NT2/D1 (cell line): ENCODE data around the gene SINHCAF.
"Not testable (repeated sequence)": the region's sequence is repeated elsewhere in the genome, so short reads cannot be mapped to it uniquely, and the experiment has no call there.

Source experiments
- DNase-seq: peaks from one replicate; pipeline ENCODE4 v3.0.0-alpha.2; 2011; ENCODE audit warnings: low read depth, low spot score
- H3K27me3 ChIP-seq: 2 replicates; pipeline ENCODE4 v1.6.0; 2011; ENCODE audit warnings: mild to moderate bottlenecking; ENCODE audit not compliant: insufficient read length, insufficient read depth
- H3K36me3 ChIP-seq: 2 replicates; pipeline ENCODE4 v1.6.1; 2011; ENCODE audit warnings: mild to moderate bottlenecking, low read length, mixed read lengths; ENCODE audit not compliant: insufficient read depth, insufficient read length
- H3K4me1 ChIP-seq: 2 replicates; pipeline ENCODE4 v1.5.1; 2011; ENCODE audit not compliant: insufficient read depth, insufficient read length
- H3K4me3 ChIP-seq: 2 replicates; pipeline ENCODE4 v1.5.1; 2011; ENCODE audit warnings: low read depth; ENCODE audit not compliant: insufficient read length
- H3K9ac ChIP-seq: 2 replicates; pipeline ENCODE4 v1.6.0; 2011; ENCODE audit warnings: low read depth; ENCODE audit not compliant: insufficient read length
- H3K9me3 ChIP-seq: 2 replicates; pipeline ENCODE4 v1.5.1; 2011; ENCODE audit warnings: mild to moderate bottlenecking, low read length; ENCODE audit not compliant: insufficient read depth
- SUZ12 ChIP-seq: IDR thresholded peaks from 2 replicates; pipeline ENCODE4 v1.6.1; 2011; ENCODE audit not compliant: insufficient read length, insufficient read depth; ENCODE audit errors: extremely low read depth
- YY1 ChIP-seq: IDR thresholded peaks from 2 replicates; pipeline ENCODE4 v1.6.1; 2011; ENCODE audit not compliant: insufficient read length, insufficient read depth
- ZNF274 ChIP-seq: IDR thresholded peaks from 2 replicates; pipeline ENCODE4 v1.6.1; 2011; ENCODE audit warnings: mild to moderate bottlenecking, low read depth, low read length

The SINHCAF gene, protein sequence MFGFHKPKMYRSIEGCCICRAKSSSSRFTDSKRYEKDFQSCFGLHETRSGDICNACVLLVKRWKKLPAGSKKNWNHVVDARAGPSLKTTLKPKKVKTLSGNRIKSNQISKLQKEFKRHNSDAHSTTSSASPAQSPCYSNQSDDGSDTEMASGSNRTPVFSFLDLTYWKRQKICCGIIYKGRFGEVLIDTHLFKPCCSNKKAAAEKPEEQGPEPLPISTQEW

GRCh38 chr12:31325877-31326631 lies at the start of gene SINHCAF:
TSS of gene SINHCAF (minus strand) at chr12:31326150. CDS start at chr12:31298204, 27,946 bp downstream.
- DNase-seq: peak; percentile 100
- H3K36me3 ChIP-seq: peaks cover 5% of the 10 kb centered on the region
- H3K27me3 ChIP-seq: no peaks in the 10 kb centered on the region
- H3K9me3 ChIP-seq: no peaks in the 10 kb centered on the region
- H3K9ac ChIP-seq: peak within 1 kb of the TSS; percentile 99
- no peak for TF ChIP-seq ZNF274
- TF ChIP-seq YY1: no peak
- TF ChIP-seq SUZ12: no peak
- H3K4me3 ChIP-seq: peak within 1 kb of the TSS; percentile 98
- H3K4me1 ChIP-seq: no peaks in the 10 kb centered on the region

GRCh38 chr12:31375422-31375821 lies 49.5 kb upstream of the SINHCAF start:
- DNase-seq, H3K36me3 ChIP-seq, H3K27me3 ChIP-seq, H3K9ac ChIP-seq, H3K4me1 ChIP-seq, H3K4me3 ChIP-seq, H3K9me3 ChIP-seq: not testable (repeated sequence)

DNA sequence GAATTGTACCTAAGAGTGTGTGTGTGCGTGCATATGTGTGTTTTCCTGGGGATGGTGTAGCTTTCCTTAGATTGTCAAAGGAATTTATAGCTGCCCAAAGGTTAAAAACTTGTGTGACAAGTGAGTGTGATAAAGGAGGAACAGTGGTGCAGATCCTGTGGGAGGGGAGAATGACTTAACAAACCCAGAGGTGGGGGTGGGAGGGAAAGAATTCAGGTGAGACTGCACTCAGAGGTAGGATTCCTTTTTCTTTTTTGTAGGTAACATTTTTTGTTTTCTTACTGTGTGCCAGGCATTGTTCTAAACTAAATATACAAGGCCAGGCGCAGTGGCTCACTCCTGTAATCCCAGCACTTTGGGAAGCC lies 45.3 kb upstream of the SINHCAF start:
- DNase-seq: peak; percentile 46
- no peak for TF ChIP-seq YY1
- TF ChIP-seq ZNF274: no peak
- no peak for TF ChIP-seq SUZ12
- H3K4me3 ChIP-seq: peak overlapping the region; percentile 37

DNA sequence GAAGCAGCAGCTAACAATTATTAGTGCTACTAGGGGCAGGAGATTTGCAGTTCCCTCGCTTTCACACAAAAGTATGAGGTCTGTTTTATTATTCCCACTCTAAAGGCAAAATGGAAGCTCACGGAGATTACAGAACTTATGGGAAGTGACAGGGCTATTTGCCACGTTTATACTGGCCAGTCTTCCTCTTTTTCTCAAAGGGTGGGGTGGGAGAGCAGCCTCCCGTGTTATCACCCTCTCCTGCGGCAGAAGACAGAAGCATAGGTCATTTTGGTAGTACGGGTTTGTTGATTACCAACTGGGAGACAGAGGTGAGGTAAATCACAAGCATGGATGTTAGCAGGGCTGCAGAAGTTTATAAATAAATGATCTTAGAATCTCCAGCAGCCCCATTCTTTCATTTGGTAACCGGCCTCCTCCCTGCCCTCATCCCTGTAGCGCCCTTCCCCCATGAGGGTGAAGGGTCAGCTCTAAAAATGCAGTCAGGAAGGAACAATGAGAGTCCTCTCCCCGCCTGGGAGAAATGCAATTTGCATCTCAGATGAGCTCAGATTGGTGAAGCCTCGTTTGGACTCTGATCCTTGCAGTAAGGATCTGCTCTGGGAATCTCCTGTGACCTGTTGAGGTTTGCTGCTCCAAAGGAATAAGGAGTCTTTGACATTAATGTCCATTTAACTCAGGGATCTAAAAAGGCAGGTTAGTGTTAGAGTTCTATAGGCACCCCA lies 44.7 kb upstream of the SINHCAF start:
- Histone ChIP-seq H3K4me1 (peaks cover 18% of the 10 kb centered on the region), H3K27me3 (no peaks in the 10 kb centered on the region), H3K9me3 (no peaks in the 10 kb centered on the region), H3K9ac (peak overlapping the region; percentile 76), H3K36me3 (no peaks in the 10 kb centered on the region), H3K4me3 (peak overlapping the region; percentile 37)
- DNase-seq: peak; percentile 100
- TF ChIP-seq SUZ12 (no peak), ZNF274 (no peak), YY1 (no peak)

More for the DNA sequence above, 45.3 kb upstream of the SINHCAF start:
- no peaks in the 10 kb centered on the region for H3K27me3 ChIP-seq
- H3K9ac ChIP-seq: peak overlapping the region; percentile 76
- no peaks in the 10 kb centered on the region for H3K9me3 ChIP-seq
- no peaks in the 10 kb centered on the region for H3K36me3 ChIP-seq
- H3K4me1 ChIP-seq: peaks cover 18% of the 10 kb centered on the region

DNA sequence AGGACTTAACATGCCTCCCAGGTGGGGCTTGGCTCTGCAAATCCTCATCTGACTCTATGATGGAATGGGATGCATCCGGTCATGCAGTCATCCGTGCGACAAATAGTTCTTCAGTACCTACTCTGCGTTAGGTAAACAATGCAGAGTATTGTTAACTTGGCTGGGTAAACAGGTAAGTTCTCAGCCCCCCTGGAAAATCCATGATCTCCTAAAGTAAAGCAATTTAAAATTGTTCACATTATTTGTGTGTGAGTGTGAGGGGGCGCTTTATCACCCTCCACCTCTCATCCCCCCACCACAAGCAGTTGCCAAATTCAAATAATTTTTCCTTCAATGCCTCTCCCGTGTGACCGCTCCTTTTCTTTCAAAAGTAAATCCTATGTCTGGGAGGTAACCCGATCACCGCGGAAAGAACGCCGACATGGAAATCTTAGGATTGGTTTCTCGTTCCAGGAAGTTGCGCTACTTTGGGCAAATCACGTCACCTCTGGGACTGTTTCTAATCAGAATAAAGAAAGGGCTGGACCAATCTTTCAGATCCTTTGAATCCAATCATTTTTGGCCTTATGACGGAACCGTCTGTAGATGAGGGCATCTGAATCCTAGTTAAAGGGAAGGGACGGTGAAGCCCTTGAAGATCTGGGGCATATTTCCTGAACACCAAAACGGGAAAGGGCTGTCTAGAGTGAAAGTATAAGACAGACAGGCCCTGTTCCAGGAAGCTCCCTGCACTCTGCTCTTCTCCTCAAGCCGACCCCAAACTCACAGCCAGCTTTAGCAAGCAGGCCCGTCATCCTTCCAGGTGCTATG lies 44.0 kb upstream of the SINHCAF start:
- Histone ChIP-seq H3K27me3 (no peaks in the 10 kb centered on the region), H3K4me3 (peak overlapping the region; percentile 29), H3K4me1 (peaks cover 18% of the 10 kb centered on the region), H3K9me3 (no peaks in the 10 kb centered on the region), H3K36me3 (no peaks in the 10 kb centered on the region), H3K9ac (peak overlapping the region; percentile 76)
- peak; percentile 66 for DNase-seq
- no peak for TF ChIP-seq ZNF274

DNA sequence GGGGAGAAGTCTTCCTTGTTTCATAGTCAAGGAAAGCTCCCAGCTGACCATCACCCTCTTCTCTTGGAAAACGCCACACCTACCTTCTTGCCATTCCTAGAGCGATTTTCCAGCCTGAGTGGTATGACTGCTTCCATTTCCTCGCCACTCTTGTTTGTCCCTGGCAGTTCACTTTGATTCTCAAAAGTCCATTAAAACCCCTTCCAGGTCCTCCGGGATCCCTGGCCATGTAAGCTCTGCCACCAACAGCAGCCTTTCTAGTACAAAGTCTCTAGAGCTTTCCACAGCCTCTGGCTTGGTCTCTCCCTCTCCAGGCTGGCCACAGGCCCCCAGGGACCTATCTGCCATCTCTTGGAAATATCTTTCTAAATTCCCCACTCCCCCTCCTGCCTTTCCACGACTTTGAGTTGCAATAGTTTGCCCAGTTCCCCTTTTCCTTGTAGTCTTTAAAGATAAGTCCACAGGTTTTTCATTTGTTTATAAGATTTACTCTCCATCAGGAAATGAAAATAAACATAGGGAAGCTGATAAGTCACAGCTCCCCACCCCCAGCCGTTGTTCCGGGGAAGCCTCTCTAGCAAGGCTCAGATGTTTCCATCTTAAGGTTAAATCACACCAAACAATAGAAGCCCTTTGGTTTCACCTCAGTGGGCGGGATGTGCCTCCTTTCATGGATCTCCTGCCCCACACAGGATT lies 42.9 kb upstream of the SINHCAF start:
- no peak for TF ChIP-seq SUZ12
- TF ChIP-seq ZNF274: no peak
- TF ChIP-seq YY1: no peak
- H3K36me3 ChIP-seq: no peaks in the 10 kb centered on the region
- peaks cover 20% of the 10 kb centered on the region for H3K4me1 ChIP-seq
- H3K9ac ChIP-seq: peak overlapping the region; percentile 53
- peak; percentile 68 for DNase-seq
- no peak overlapping the region for H3K4me3 ChIP-seq
- no peaks in the 10 kb centered on the region for H3K9me3 ChIP-seq
- H3K27me3 ChIP-seq: no peaks in the 10 kb centered on the region
